ENCODE measurements around the gene TCFL5. TPM values are rescaled to one million over a fixed set of nuclear protein-coding genes. Genes with fewer than 3 reads are reported as not detected.

TCFL5 gene
- total RNA-seq, 1 experiment from 2014 or later, result 20.4 TPM

- no peak for ATAC-seq
- Mint-ChIP-seq H3K9me3 (no peaks in the 10 kb centered on the region), H3K36me3 (peaks cover 55% of the 10 kb centered on the region), H3K27me3 (ENCODE audit: low read depth) (no peaks in the 10 kb centered on the region), H3K4me3 (no peak overlapping the region), H3K4me1 (peaks cover 44% of the 10 kb centered on the region), H3K27ac (peak overlapping the region; percentile 96)
- DNase-seq (ENCODE audit: low spot score), result no peak
- TF ChIP-seq FOXK1 (CRISPR knock-in tag; IDR thresholded peaks at IDR 0.05) (no peak), ZNF423 (CRISPR knock-in tag; IDR thresholded peaks at IDR 0.05) (no peak), CBFB (CRISPR knock-in tag; IDR thresholded peaks at IDR 0.05; ENCODE audit: low read depth) (no peak), HMGXB4 (CRISPR knock-in tag; IDR thresholded peaks at IDR 0.05) (no peak), HMGA2 (CRISPR knock-in tag; IDR thresholded peaks at IDR 0.05) (no peak), NR1H2 (CRISPR knock-in tag; IDR thresholded peaks at IDR 0.05) (no peak), AR (CRISPR knock-in tag; IDR thresholded peaks at IDR 0.05) (no peak), ZNF671 (CRISPR knock-in tag; IDR thresholded peaks at IDR 0.05) (no peak), GABPB1 (CRISPR knock-in tag; IDR thresholded peaks at IDR 0.05) (no peak), ZMAT4 (CRISPR knock-in tag; IDR thresholded peaks at IDR 0.05) (no peak), FOXJ3 (CRISPR knock-in tag; IDR thresholded peaks at IDR 0.05; ENCODE audit: borderline replicate concordance) (no peak), PRRX2 (CRISPR knock-in tag; IDR thresholded peaks at IDR 0.05) (no peak)
- TF ChIP-seq, protein P1, sequence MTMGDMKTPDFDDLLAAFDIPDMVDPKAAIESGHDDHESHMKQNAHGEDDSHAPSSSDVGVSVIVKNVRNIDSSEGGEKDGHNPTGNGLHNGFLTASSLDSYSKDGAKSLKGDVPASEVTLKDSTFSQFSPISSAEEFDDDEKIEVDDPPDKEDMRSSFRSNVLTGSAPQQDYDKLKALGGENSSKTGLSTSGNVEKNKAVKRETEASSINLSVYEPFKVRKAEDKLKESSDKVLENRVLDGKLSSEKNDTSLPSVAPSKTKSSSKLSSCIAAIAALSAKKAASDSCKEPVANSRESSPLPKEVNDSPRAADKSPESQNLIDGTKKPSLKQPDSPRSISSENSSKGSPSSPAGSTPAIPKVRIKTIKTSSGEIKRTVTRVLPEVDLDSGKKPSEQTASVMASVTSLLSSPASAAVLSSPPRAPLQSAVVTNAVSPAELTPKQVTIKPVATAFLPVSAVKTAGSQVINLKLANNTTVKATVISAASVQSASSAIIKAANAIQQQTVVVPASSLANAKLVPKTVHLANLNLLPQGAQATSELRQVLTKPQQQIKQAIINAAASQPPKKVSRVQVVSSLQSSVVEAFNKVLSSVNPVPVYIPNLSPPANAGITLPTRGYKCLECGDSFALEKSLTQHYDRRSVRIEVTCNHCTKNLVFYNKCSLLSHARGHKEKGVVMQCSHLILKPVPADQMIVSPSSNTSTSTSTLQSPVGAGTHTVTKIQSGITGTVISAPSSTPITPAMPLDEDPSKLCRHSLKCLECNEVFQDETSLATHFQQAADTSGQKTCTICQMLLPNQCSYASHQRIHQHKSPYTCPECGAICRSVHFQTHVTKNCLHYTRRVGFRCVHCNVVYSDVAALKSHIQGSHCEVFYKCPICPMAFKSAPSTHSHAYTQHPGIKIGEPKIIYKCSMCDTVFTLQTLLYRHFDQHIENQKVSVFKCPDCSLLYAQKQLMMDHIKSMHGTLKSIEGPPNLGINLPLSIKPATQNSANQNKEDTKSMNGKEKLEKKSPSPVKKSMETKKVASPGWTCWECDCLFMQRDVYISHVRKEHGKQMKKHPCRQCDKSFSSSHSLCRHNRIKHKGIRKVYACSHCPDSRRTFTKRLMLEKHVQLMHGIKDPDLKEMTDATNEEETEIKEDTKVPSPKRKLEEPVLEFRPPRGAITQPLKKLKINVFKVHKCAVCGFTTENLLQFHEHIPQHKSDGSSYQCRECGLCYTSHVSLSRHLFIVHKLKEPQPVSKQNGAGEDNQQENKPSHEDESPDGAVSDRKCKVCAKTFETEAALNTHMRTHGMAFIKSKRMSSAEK (CRISPR knock-in tag; IDR thresholded peaks at IDR 0.05; ENCODE audit: borderline replicate concordance), result no peak
- CTCF ChIA-PET, result interaction anchor here (0.5 to 2.2 kb wide), 10 partner anchors 12 to 576 kb away, joined by 3 to 11 read pairs (median 6); no protein-coding TSS in a partner anchor
- POLR2A ChIA-PET, result interaction anchor here (0.7 to 1.2 kb wide), 2 partner anchors 25 to 107 kb away, joined by 3 to 4 read pairs; no protein-coding TSS in a partner anchor
These were observed 40.3 kb upstream of the TCFL5 start for GRCh38 chr20:62901891-62902290.

- ChIA-PET POLR2A (interaction anchor here (1.1 to 1.2 kb wide), 2 partner anchors 24 to 26 kb away, joined by 3 to 5 read pairs; no protein-coding TSS in a partner anchor), CTCF (interaction anchor here (0.6 to 2.2 kb wide), 26 partner anchors 11 to 577 kb away, joined by 3 to 11 read pairs (median 4); partner anchors contain the start of gene BHLHE23)
- Mint-ChIP-seq H3K27me3 (ENCODE audit: low read depth) (no peaks in the 10 kb centered on the region), H3K9me3 (no peaks in the 10 kb centered on the region), H3K4me1 (peaks cover 44% of the 10 kb centered on the region), H3K36me3 (peaks cover 55% of the 10 kb centered on the region), H3K27ac (peak overlapping the region; percentile 96), H3K4me3 (no peak overlapping the region)
- TF ChIP-seq MXD4 (CRISPR knock-in tag; IDR thresholded peaks at IDR 0.05; ENCODE audit: borderline replicate concordance) (no peak), IRF2 (CRISPR knock-in tag; IDR thresholded peaks at IDR 0.05; ENCODE audit: borderline replicate concordance, low read depth) (no peak), ZNF416 (CRISPR knock-in tag; IDR thresholded peaks at IDR 0.05) (0 out of 2 replicates have a peak, but pooled peaks have one; percentile 24), EMX1 (CRISPR knock-in tag; IDR thresholded peaks at IDR 0.05) (0 out of 2 replicates have a peak, but pooled peaks have one; percentile 45), GABPB1 (CRISPR knock-in tag; IDR thresholded peaks at IDR 0.05) (peak; percentile 28; the same call in 1 of the 2 replicates), TEAD1 (CRISPR knock-in tag; IDR thresholded peaks at IDR 0.05) (no peak), SP1 (CRISPR knock-in tag; conservative IDR thresholded peaks at IDR 0.05) (no peak), KAT7 (CRISPR knock-in tag; IDR thresholded peaks at IDR 0.05; ENCODE audit: borderline replicate concordance) (peak; percentile 52; the same call in 1 of the 2 replicates), ZBTB43 (CRISPR knock-in tag; IDR thresholded peaks at IDR 0.05) (peak; percentile 74; the same call in 1 of the 2 replicates), NR3C1 (CRISPR knock-in tag; conservative IDR thresholded peaks at IDR 0.05; ENCODE audit: low read depth) (no peak)
- ATAC-seq (peak; percentile 44), DNase-seq (ENCODE audit: low spot score) (no peak)
These were observed 39.3 kb upstream of the TCFL5 start for GRCh38 chr20:62900692-62901584.

Measured in WTC11 (cell line).